Keratinocyte (primary cell): ENCODE measurements around the gene TRAF2.

Experiments used
- CTCF ChIP-seq, 3 experiments: IDR thresholded peaks in 1 of 3; conservative IDR thresholded peaks in 1 of 3; optimal IDR thresholded peaks in 1 of 3; 2 replicates in 2 of 3; 3 replicates in 1 of 3; pipeline versions ENCODE3 to v1.5.1; 2011; ENCODE audit warnings: low read length in 3 of 3, mild to moderate bottlenecking in 3 of 3, moderate library complexity in 2 of 3, control low read depth in 1 of 3, inconsistent platforms in 1 of 3; ENCODE audit not compliant: insufficient read depth in 2 of 3; ENCODE audit errors: extremely low read depth in 1 of 3
- EZH2 ChIP-seq: IDR thresholded peaks from one replicate; pipeline ENCODE4 v1.6.1; 2012; ENCODE audit warnings: inconsistent platforms, mild to moderate bottlenecking, low read length, moderate library complexity

- no peak for TF ChIP-seq CTCF (optimal IDR thresholded peaks at IDR 0.05 in 1 of 3, IDR thresholded peaks at IDR 0.05 in 1 of 3, conservative IDR thresholded peaks at IDR 0.05 in 1 of 3; ENCODE audit: extremely low read depth in 1 of 3, insufficient read depth in 2 of 3, low read length in 3 of 3)
- no peak for TF ChIP-seq EZH2
Measured at GRCh38 chr9:136898483-136899100, 12.3 kb downstream of the TRAF2 start.
